ENCODE data around the gene POMC.

POMC gene

DNA sequence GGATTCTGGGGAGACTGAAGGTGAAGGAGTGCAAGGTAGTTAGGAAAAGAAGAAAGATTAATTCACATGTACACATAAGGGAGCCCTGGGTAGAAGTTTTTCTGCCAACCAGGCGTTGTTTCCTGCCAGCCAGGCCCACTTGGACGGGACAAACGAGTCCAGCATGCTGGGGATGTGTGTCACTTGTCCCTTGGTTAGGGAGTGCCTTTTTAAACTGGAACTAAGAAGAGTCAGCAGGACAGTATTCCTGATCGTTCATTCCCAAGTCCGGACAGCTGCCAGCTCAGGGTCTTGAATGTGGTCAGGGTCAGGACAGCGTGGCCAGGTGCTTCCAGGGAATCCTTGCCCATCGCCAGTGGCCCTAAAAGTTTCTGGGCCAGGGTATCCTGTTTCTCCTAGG is 43.2 kb downstream of the POMC start:
- Histone ChIP-seq H3K9me2 (ENCODE audit: low read depth, low read length) (no peaks in the 10 kb centered on the region), H2AFZ (ENCODE audit: low read length) (no peak overlapping the region), H3K4me2 (ENCODE audit: low read length) (no peak overlapping the region), H3K9ac (ENCODE audit: low read length) (no peak overlapping the region), H3K79me2 (ENCODE audit: insufficient read depth, low read length) (no peaks in the 10 kb centered on the region), H3K4me1 (ENCODE audit: insufficient read depth, low read length, severe bottlenecking) (peaks cover 3% of the 10 kb centered on the region), H3K9me3 (ENCODE audit: low read length) (no peaks in the 10 kb centered on the region), H3K27me3 (ENCODE audit: insufficient read depth, low read length) (0 out of 2 replicates have a peak, but pooled peaks cover 4% of the 10 kb centered on the region), H3F3A (ENCODE audit: insufficient read depth, low read length) (no peaks in the 10 kb centered on the region), H3K36me3 (ENCODE audit: insufficient read depth, low read length) (no peaks in the 10 kb centered on the region), H3K4me3 (ENCODE audit: low read depth, low read length, poor library complexity, severe bottlenecking) (no peak overlapping the region), H3K27ac (ENCODE audit: low read depth, low read length, poor library complexity, severe bottlenecking) (no peak overlapping the region), H4K20me1 (ENCODE audit: insufficient read depth, low read length) (no peaks in the 10 kb centered on the region)
- TF ChIP-seq, protein P1, sequence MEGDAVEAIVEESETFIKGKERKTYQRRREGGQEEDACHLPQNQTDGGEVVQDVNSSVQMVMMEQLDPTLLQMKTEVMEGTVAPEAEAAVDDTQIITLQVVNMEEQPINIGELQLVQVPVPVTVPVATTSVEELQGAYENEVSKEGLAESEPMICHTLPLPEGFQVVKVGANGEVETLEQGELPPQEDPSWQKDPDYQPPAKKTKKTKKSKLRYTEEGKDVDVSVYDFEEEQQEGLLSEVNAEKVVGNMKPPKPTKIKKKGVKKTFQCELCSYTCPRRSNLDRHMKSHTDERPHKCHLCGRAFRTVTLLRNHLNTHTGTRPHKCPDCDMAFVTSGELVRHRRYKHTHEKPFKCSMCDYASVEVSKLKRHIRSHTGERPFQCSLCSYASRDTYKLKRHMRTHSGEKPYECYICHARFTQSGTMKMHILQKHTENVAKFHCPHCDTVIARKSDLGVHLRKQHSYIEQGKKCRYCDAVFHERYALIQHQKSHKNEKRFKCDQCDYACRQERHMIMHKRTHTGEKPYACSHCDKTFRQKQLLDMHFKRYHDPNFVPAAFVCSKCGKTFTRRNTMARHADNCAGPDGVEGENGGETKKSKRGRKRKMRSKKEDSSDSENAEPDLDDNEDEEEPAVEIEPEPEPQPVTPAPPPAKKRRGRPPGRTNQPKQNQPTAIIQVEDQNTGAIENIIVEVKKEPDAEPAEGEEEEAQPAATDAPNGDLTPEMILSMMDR (IDR thresholded peaks at IDR 0.05; ENCODE audit: low read length): no peak
- no peak for TF ChIP-seq EZH2 (IDR thresholded peaks at IDR 0.05; ENCODE audit: borderline replicate concordance, low read length)

DNA sequence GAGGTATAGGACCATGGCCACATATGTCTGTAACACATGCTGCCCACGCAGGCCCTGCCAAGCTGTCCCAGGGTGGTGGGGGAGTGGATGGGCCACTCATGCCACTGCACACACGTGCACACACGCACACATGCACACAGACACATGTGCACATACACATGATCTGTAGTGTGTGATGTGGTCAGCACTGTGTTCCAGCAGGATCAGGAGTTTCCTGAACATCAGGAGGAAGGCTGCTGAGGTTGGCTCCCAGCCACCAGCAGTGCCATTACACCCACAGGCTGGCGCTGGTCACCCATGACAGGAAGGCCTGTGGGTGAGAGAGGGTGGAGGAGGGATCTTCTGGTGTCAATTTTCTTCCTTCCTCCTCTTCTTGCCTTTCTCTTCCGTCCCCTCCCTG is 44.7 kb downstream of the POMC start:
- Histone ChIP-seq H3F3A (ENCODE audit: insufficient read depth, low read length) (no peaks in the 10 kb centered on the region), H3K4me1 (ENCODE audit: insufficient read depth, low read length, severe bottlenecking) (no peaks in the 10 kb centered on the region), H3K9ac (ENCODE audit: low read length) (no peak overlapping the region), H3K4me3 (ENCODE audit: low read depth, low read length, poor library complexity, severe bottlenecking) (no peak overlapping the region), H3K9me3 (ENCODE audit: low read length) (no peaks in the 10 kb centered on the region), H3K27ac (ENCODE audit: low read depth, low read length, poor library complexity, severe bottlenecking) (no peak overlapping the region), H3K9me2 (ENCODE audit: low read depth, low read length) (no peaks in the 10 kb centered on the region), H3K79me2 (ENCODE audit: insufficient read depth, low read length) (no peaks in the 10 kb centered on the region), H4K20me1 (ENCODE audit: insufficient read depth, low read length) (no peaks in the 10 kb centered on the region), H3K36me3 (ENCODE audit: insufficient read depth, low read length) (no peaks in the 10 kb centered on the region), H3K4me2 (ENCODE audit: low read length) (no peak overlapping the region), H3K27me3 (ENCODE audit: insufficient read depth, low read length) (0 out of 2 replicates have a peak, but pooled peaks cover 4% of the 10 kb centered on the region), H2AFZ (ENCODE audit: low read length) (no peak overlapping the region)
- no peak for TF ChIP-seq EZH2 (IDR thresholded peaks at IDR 0.05; ENCODE audit: borderline replicate concordance, low read length)
- TF ChIP-seq, protein P1 (IDR thresholded peaks at IDR 0.05; ENCODE audit: low read length): no peak

DNA sequence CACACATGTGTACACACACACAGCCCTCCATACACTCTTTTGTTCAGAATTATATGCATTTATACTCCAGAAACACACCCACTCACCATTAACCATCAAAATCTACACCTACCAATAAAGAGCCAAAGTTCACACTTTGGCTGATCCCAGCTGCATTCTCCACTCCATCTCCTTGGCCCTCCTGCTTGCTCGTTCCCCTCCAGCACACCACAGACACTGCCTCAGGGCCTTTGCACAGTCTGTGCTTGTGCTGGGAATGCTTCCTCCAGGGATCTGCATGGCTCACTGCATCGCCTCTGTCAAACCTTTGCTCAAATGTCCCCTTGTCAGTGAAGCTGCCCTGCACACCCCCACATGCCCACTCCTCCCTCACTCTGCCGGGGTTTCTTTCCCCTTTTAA is 46.0 kb downstream of the POMC start:
- Histone ChIP-seq H3K27me3 (ENCODE audit: insufficient read depth, low read length) (0 out of 2 replicates have a peak, but pooled peaks cover 4% of the 10 kb centered on the region), H3K4me3 (ENCODE audit: low read depth, low read length, poor library complexity, severe bottlenecking) (no peak overlapping the region), H3K79me2 (ENCODE audit: insufficient read depth, low read length) (no peaks in the 10 kb centered on the region), H3K36me3 (ENCODE audit: insufficient read depth, low read length) (no peaks in the 10 kb centered on the region), H2AFZ (ENCODE audit: low read length) (no peak overlapping the region), H3K9me3 (ENCODE audit: low read length) (no peaks in the 10 kb centered on the region), H3K9ac (ENCODE audit: low read length) (no peak overlapping the region), H3K9me2 (ENCODE audit: low read depth, low read length) (no peaks in the 10 kb centered on the region), H3K4me1 (ENCODE audit: insufficient read depth, low read length, severe bottlenecking) (no peaks in the 10 kb centered on the region), H3F3A (ENCODE audit: insufficient read depth, low read length) (no peaks in the 10 kb centered on the region), H4K20me1 (ENCODE audit: insufficient read depth, low read length) (no peaks in the 10 kb centered on the region), H3K4me2 (ENCODE audit: low read length) (no peak overlapping the region), H3K27ac (ENCODE audit: low read depth, low read length, poor library complexity, severe bottlenecking) (no peak overlapping the region)
- TF ChIP-seq, protein P1 (IDR thresholded peaks at IDR 0.05; ENCODE audit: low read length): no peak
- TF ChIP-seq EZH2 (IDR thresholded peaks at IDR 0.05; ENCODE audit: borderline replicate concordance, low read length): no peak

Data from OCI-LY1 (cell line).